Astrocyte (in vitro differentiated cells and primary cell): ENCODE measurements around the gene CRYL1. TPM values are rescaled to one million over a fixed set of nuclear protein-coding genes. Genes with fewer than 3 reads are reported as not detected.

Experiments
- DNase-seq: peaks from one replicate; pipeline ENCODE4 v3.0.0-alpha.2; 2010; ENCODE audit warnings: low read depth
- FAIRE-seq: peaks from 2 replicates; lab custom pipeline; 2011; peaks lifted over from hg19 to GRCh38; lab: Jason Lieb, UNC
- H2AFZ ChIP-seq: 2 replicates; pipeline ENCODE4 v1.6.0; 2012; ENCODE audit warnings: low read depth, low read length, inconsistent platforms
- H3K27ac ChIP-seq: 2 replicates; pipeline ENCODE4 v1.5.1; 2011; ENCODE audit warnings: low read depth, low read length, inconsistent platforms
- H3K27me3 ChIP-seq: 2 replicates; pipeline ENCODE4 v1.6.0; 2011; ENCODE audit warnings: low read length, inconsistent platforms; ENCODE audit not compliant: insufficient read depth
- H3K36me3 ChIP-seq: 2 replicates; pipeline ENCODE4 v1.5.1; 2011; ENCODE audit warnings: low read length, inconsistent platforms; ENCODE audit not compliant: insufficient read depth
- H3K4me1 ChIP-seq: 2 replicates; pipeline ENCODE4 v1.5.1; 2011; ENCODE audit warnings: low read length, inconsistent platforms; ENCODE audit not compliant: insufficient read depth
- H3K4me2 ChIP-seq: 2 replicates; pipeline ENCODE4 v1.6.0; 2012; ENCODE audit warnings: low read length, inconsistent platforms
- H3K4me3 ChIP-seq: 2 replicates; pipeline ENCODE4 v1.5.1; 2011; ENCODE audit warnings: low read depth, mild to moderate bottlenecking, low read length, inconsistent platforms; ENCODE audit not compliant: insufficient read depth
- H3K79me2 ChIP-seq: 2 replicates; pipeline ENCODE4 v1.6.0; 2012; ENCODE audit warnings: mild to moderate bottlenecking, low read length, inconsistent platforms; ENCODE audit not compliant: insufficient read depth
- H3K9ac ChIP-seq: 2 replicates; pipeline ENCODE4 v1.6.0; 2012; ENCODE audit warnings: mild to moderate bottlenecking, low read length, inconsistent platforms
- H3K9me3 ChIP-seq: 2 replicates; pipeline ENCODE4 v1.5.1; 2012; ENCODE audit warnings: low read depth, mild to moderate bottlenecking, low read length, inconsistent platforms; ENCODE audit not compliant: insufficient read depth
- H4K20me1 ChIP-seq: 2 replicates; pipeline ENCODE4 v1.6.0; 2012; ENCODE audit warnings: low read length, inconsistent platforms; ENCODE audit not compliant: insufficient read depth
- H3K27ac Mint-ChIP-seq: one replicate; pipeline ENCODE4 v1.8.0; 2021; ENCODE audit warnings: mild to moderate bottlenecking, mixed read lengths; ENCODE audit not compliant: unreplicated experiment
- H3K27me3 Mint-ChIP-seq: one replicate; pipeline ENCODE4 v1.8.0; 2021; ENCODE audit warnings: low read depth, mixed read lengths; ENCODE audit not compliant: unreplicated experiment
- H3K36me3 Mint-ChIP-seq: one replicate; pipeline ENCODE4 v1.8.0; 2021; ENCODE audit warnings: low read depth, mixed read lengths; ENCODE audit not compliant: unreplicated experiment
- H3K4me1 Mint-ChIP-seq: one replicate; pipeline ENCODE4 v1.8.0; 2021; ENCODE audit warnings: low read depth, mixed read lengths; ENCODE audit not compliant: unreplicated experiment
- H3K4me3 Mint-ChIP-seq: one replicate; pipeline ENCODE4 v1.8.0; 2021; ENCODE audit warnings: mild to moderate bottlenecking, moderate library complexity, mixed read lengths; ENCODE audit not compliant: unreplicated experiment
- H3K9me3 Mint-ChIP-seq: one replicate; pipeline ENCODE4 v1.8.0; 2021; ENCODE audit warnings: mild to moderate bottlenecking, mixed read lengths; ENCODE audit not compliant: unreplicated experiment
- CTCF ChIP-seq: IDR thresholded peaks from 2 replicates; pipeline ENCODE4 v1.5.1; 2011; ENCODE audit warnings: low read depth, mild to moderate bottlenecking, inconsistent platforms, low read length, moderate library complexity; ENCODE audit not compliant: insufficient read depth
- EZH2 ChIP-seq: IDR thresholded peaks from 2 replicates; pipeline ENCODE4 v1.6.1; 2012; ENCODE audit warnings: mild to moderate bottlenecking, low read length, inconsistent platforms; ENCODE audit not compliant: insufficient read depth
- total RNA-seq: library from RNA; stranded (reverse); gene quantifications from 2 replicates; pipeline ENCODE4 v1.2.1, GENCODE V29; 2021

The CRYL1 gene
- total RNA-seq, 1 donor from 2014 or later: 3.7 TPM

GRCh38 chr13:20573186-20573585 is 47.5 kb upstream of the CRYL1 start:
- Mint-ChIP-seq H3K36me3 (peaks cover 23% of the 10 kb centered on the region), H3K9me3 (peaks cover 13% of the 10 kb centered on the region), H3K4me3 (no peak overlapping the region), H3K27me3 (no peaks in the 10 kb centered on the region), H3K4me1 (no peaks in the 10 kb centered on the region), H3K27ac (no peak overlapping the region)
- Histone ChIP-seq H3K27ac (no peak overlapping the region), H3K4me1 (peaks cover 3% of the 10 kb centered on the region), H3K27me3 (no peaks in the 10 kb centered on the region), H4K20me1 (no peaks in the 10 kb centered on the region), H3K9me3 (no peaks in the 10 kb centered on the region), H3K9ac (no peak overlapping the region), H3K4me2 (no peak overlapping the region), H3K36me3 (peaks cover 4% of the 10 kb centered on the region), H3K4me3 (no peak overlapping the region), H3K79me2 (peaks cover 13% of the 10 kb centered on the region), H2AFZ (no peak overlapping the region)
- TF ChIP-seq CTCF (no peak), EZH2 (no peak)
- FAIRE-seq (no peak), DNase-seq (no peak)

GRCh38 chr13:20571676-20572075 is 46.0 kb upstream of the CRYL1 start:
- Histone ChIP-seq H4K20me1 (no peaks in the 10 kb centered on the region), H3K36me3 (peaks cover 4% of the 10 kb centered on the region), H3K27me3 (no peaks in the 10 kb centered on the region), H3K9ac (no peak overlapping the region), H2AFZ (no peak overlapping the region), H3K9me3 (no peaks in the 10 kb centered on the region), H3K4me1 (peaks cover 11% of the 10 kb centered on the region), H3K4me2 (no peak overlapping the region), H3K79me2 (peaks cover 16% of the 10 kb centered on the region), H3K4me3 (no peak overlapping the region), H3K27ac (no peak overlapping the region)
- Mint-ChIP-seq H3K27me3 (no peaks in the 10 kb centered on the region), H3K4me1 (peaks cover 3% of the 10 kb centered on the region), H3K4me3 (no peak overlapping the region), H3K9me3 (peaks cover 8% of the 10 kb centered on the region), H3K36me3 (peaks cover 15% of the 10 kb centered on the region), H3K27ac (no peak overlapping the region)
- no peak for FAIRE-seq
- no peak for DNase-seq
- TF ChIP-seq EZH2: no peak
- TF ChIP-seq CTCF: no peak

GRCh38 chr13:20570517-20570916 is 44.9 kb upstream of the CRYL1 start:
- Mint-ChIP-seq H3K27ac (no peak overlapping the region), H3K4me1 (peaks cover 3% of the 10 kb centered on the region), H3K4me3 (no peak overlapping the region), H3K36me3 (peaks cover 4% of the 10 kb centered on the region), H3K27me3 (no peaks in the 10 kb centered on the region), H3K9me3 (peaks cover 5% of the 10 kb centered on the region)
- no peak for TF ChIP-seq EZH2
- TF ChIP-seq CTCF: no peak
- Histone ChIP-seq H2AFZ (no peak overlapping the region), H3K4me1 (peaks cover 11% of the 10 kb centered on the region), H3K9me3 (peaks cover 4% of the 10 kb centered on the region), H3K27ac (no peak overlapping the region), H3K36me3 (peaks cover 3% of the 10 kb centered on the region), H3K4me2 (no peak overlapping the region), H3K27me3 (no peaks in the 10 kb centered on the region), H4K20me1 (no peaks in the 10 kb centered on the region), H3K79me2 (peaks cover 14% of the 10 kb centered on the region), H3K4me3 (no peak overlapping the region), H3K9ac (no peak overlapping the region)
- FAIRE-seq (no peak), DNase-seq (no peak)
